Uterus (tissue), 2 donors: ENCODE results near the gene PLA2G4D.

Experiments
- CTCF ChIP-seq, 4 experiments: fragments of 200-600 bp in 2 of 4; fragments of 450-650 bp in 2 of 4; sonication (generic) in 2 of 4; IDR thresholded peaks; one replicate each; pipeline ENCODE4 v1.5.1; 2016 to 2019; ENCODE audit warnings: antibody characterized with exemption in 4 of 4, mild to moderate bottlenecking in 2 of 4, moderate library complexity in 1 of 4
- POLR2A ChIP-seq, 2 donors: fragments of 450-650 bp; IDR thresholded peaks; one replicate each; pipeline ENCODE4 v1.6.1; 2016; ENCODE audit warnings: antibody characterized with exemption in 2 of 2, mild to moderate bottlenecking in 1 of 2, moderate library complexity in 1 of 2

DNA sequence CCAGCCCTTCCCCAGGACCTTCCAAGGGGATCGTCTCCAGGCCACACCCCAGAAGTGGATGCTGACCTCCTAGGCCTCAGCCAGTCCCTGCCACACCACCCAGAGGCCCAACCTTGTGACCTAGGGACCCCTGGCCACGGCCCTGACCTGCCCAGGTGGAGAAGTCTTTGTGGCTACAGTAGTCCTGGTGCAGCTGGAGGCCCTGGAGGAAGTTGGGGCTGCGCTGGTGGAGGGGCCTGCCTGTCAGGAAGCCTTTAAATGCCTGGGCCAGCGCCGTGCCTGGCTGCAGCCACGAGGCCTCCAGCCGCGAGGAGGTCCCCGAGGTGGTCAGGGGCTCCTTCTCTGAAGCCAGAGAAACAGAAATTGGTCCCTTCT lies 23.4 kb downstream of the PLA2G4D start:
- TF ChIP-seq CTCF (IDR thresholded peaks at IDR 0.05) (no peak), POLR2A (IDR thresholded peaks at IDR 0.05) (no peak)
